RPMI7951 (cell line): ENCODE data around the gene CWF19L2. TPM values are rescaled to one million over a fixed set of nuclear protein-coding genes. Genes with fewer than 3 reads are reported as not detected.

Experiments used
- DNase-seq: peaks from one replicate; pipeline ENCODE4 v3.0.0-alpha.2; 2012; ENCODE audit warnings: low read depth
- total RNA-seq: library from RNA; depleted of rRNA; stranded (reverse); fragments of >200 nt; shearing (Covaris generic); gene quantifications from 2 replicates; pipeline ENCODE4 v1.2.3, GENCODE V29; 2014; rRNA removed

CWF19L2 gene
- total RNA-seq, 1 experiment from 2014 or later = 14.2 TPM

DNA sequence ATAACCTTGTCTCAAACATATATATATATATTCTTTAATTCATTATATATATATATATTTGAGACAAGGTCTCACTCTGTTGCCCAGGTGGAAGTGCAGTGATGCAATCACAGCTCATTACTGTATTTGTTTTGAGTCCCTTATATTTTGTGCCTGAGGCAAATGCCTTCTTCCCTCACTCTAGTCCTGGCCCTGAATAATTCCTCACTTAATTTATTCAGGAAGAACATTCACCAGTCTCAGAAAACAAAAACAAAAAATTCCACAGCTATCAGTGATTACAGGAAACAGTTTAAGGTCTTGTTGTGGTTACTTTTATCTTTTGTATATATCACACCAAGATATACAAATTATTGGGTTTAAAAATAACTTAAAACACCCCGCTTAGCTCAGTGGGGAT is 155.7 kb downstream of the CWF19L2 start:
- no peak for DNase-seq

DNA sequence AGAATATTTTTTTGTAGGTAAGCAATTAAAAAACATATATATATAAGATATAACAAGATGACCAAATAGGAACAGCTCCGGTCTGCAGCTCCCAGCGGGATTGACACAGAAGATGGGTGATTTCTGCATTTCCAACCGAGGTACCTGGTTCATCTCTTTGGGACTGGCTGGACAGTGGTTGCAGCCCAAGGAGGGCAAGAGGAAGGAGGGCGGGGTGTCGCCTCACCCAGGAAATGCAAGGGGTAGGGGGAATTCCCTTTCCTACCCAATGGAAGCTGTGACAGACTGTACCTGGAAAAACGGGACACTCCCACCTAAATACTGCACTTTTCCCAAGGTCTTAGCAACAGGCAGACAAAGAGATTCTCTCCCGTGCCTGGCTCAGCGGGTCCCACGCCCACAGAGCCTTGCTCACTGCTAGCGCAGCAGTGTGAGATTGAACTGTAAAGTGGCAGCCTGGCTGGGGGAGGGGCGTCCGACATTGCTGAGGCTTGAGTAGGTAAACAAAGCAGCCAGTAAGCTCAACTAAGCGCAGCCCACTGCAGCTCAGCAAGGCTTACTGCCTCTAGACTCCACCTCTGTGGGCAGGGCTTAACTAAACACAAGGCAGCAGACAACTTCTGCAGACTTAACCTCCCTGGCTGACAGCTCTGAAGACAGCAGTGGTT is 163.8 kb downstream of the CWF19L2 start:
- DNase-seq = no peak

DNA sequence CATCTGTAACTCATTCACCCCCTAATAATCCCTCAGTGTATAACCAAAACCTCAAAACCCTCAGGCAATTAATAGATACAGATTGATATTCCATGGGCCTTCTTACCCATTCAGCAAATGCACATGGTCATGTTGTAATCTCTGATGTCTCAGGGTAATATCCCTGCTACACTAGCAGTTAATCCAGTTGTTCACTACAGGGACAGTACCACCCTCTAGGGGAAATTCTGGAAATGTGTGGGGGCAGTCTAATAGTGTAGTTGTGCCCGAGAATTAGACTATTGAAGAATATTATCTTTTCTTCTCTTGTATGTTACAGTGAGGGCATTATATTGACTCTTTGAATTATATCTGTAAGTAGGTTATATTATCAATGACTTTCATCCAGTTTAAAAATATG is 175.4 kb downstream of the CWF19L2 start:
- DNase-seq = peak; percentile 4

Other genes starting within 250 kb of the CWF19L2 start
- 11.2 and 11.3 TPM in 2 replicates for gene ALKBH8, start 107.9 kb upstream of the CWF19L2 start, total RNA-seq
- gene ELMOD1, start 133.3 kb upstream of the CWF19L2 start, total RNA-seq = 0.12 and 0.20 TPM in 2 replicates